MCF 10A (cell line): ENCODE results near the gene NINJ2. TPM values are rescaled to one million over a fixed set of nuclear protein-coding genes. Genes with fewer than 3 reads are reported as not detected.

Experiments used
- BruUV-seq: library from RNA; stranded (reverse); fragments of 400-500 nt; replicated peaks from 2 replicates; lab custom pipeline; 2021; lab: Mats Ljungman, UMichigan
- CTCF ChIA-PET: fragments of 300-600 bp; sonication (Branson Sonifier 250); formaldehyde crosslinking; extraction: SDS; loops from one replicate; lab custom pipeline; 2021; ENCODE audit warnings: antibody characterized with exemption, inconsistent platforms; lab: Yijun Ruan, JAX
- POLR2A ChIA-PET: fragments of 300-600, 350-650 bp; sonication (Branson Sonifier 250); formaldehyde crosslinking; extraction: SDS; loops from one replicate; lab custom pipeline; 2020; ENCODE audit warnings: antibody characterized with exemption, inconsistent platforms; lab: Yijun Ruan, JAX
- DNase-seq: peaks from one replicate; pipeline ENCODE4 v3.0.0-alpha.2; 2018; ENCODE audit not compliant: unreplicated experiment
- H3K27ac Mint-ChIP-seq: one replicate; pipeline ENCODE4 v1.8.0; 2022; ENCODE audit warnings: mild to moderate bottlenecking, low read depth, mixed read lengths; ENCODE audit not compliant: unreplicated experiment
- H3K27me3 Mint-ChIP-seq: one replicate; pipeline ENCODE4 v1.8.0; 2022; ENCODE audit warnings: mixed read lengths; ENCODE audit not compliant: insufficient read depth, unreplicated experiment
- H3K36me3 Mint-ChIP-seq: one replicate; pipeline ENCODE4 v1.8.0; 2022; ENCODE audit warnings: mild to moderate bottlenecking, moderate library complexity, mixed read lengths; ENCODE audit not compliant: insufficient read depth, unreplicated experiment
- H3K4me1 Mint-ChIP-seq: one replicate; pipeline ENCODE4 v1.8.0; 2022; ENCODE audit warnings: mixed read lengths; ENCODE audit not compliant: insufficient read depth, unreplicated experiment
- H3K4me3 Mint-ChIP-seq: one replicate; pipeline ENCODE4 v1.8.0; 2022; ENCODE audit warnings: mild to moderate bottlenecking, moderate library complexity, mixed read lengths; ENCODE audit not compliant: unreplicated experiment
- H3K9me3 Mint-ChIP-seq: one replicate; pipeline ENCODE4 v1.8.0; 2022; ENCODE audit warnings: mixed read lengths; ENCODE audit not compliant: unreplicated experiment
- CTCF ChIP-seq: fragments of 200-600 bp; IDR thresholded peaks from one replicate; pipeline ENCODE4 v1.8.0; 2022; ENCODE audit warnings: antibody characterized with exemption, mild to moderate bottlenecking; ENCODE audit not compliant: unreplicated experiment
- intact Hi-C: fragments of 100-400 bp; cut with micrococcal nuclease; formaldehyde crosslinking; loops from 2 replicates; pipeline ENCODE4 v1.14.1; 2022
- total RNA-seq: library from RNA; stranded (reverse); gene quantifications from 2 replicates; pipeline ENCODE4 v1.2.3, GENCODE V29; 2022

NINJ2 gene
- total RNA-seq, 1 experiment from 2014 or later: not detected

- no peak overlapping the region for H3K27ac Mint-ChIP-seq
- POLR2A ChIA-PET: interaction anchor here (1.2 kb wide), 1 partner anchor 363 kb away, joined by 3 read pairs; no protein-coding TSS in a partner anchor
- intact Hi-C loops: no loop called here
- H3K27me3 Mint-ChIP-seq: no peaks in the 10 kb centered on the region
- CTCF ChIA-PET: interaction anchor here (0.6 kb wide), 1 partner anchor 1166 kb away, joined by 3 read pairs; no protein-coding TSS in a partner anchor
- TF ChIP-seq CTCF: no peak
- H3K9me3 Mint-ChIP-seq: no peaks in the 10 kb centered on the region
- BruUV-seq: no TSS peak
- H3K36me3 Mint-ChIP-seq: no peaks in the 10 kb centered on the region
- no peak overlapping the region for H3K4me3 Mint-ChIP-seq
- H3K4me1 Mint-ChIP-seq: peaks cover 21% of the 10 kb centered on the region
- DNase-seq: no peak
These were observed 36.0 kb downstream of the NINJ2 start for GRCh38 chr12:627285-627684.

GRCh38 chr12:625998-626397 is 37.2 kb downstream of the NINJ2 start:
- no peak overlapping the region for H3K27ac Mint-ChIP-seq
- ChIA-PET POLR2A (interaction anchor here (0.7 kb wide), 1 partner anchor 20 kb away, joined by 4 read pairs; no protein-coding TSS in a partner anchor), CTCF (interaction anchor here (0.8 kb wide), 1 partner anchor 50 kb away, joined by 3 read pairs; no protein-coding TSS in a partner anchor)
- H3K27me3 Mint-ChIP-seq: no peaks in the 10 kb centered on the region
- no peaks in the 10 kb centered on the region for H3K9me3 Mint-ChIP-seq
- H3K4me1 Mint-ChIP-seq: peaks cover 11% of the 10 kb centered on the region
- intact Hi-C loops: no loop called here
- H3K4me3 Mint-ChIP-seq: no peak overlapping the region
- TF ChIP-seq CTCF: no peak
- no peak for DNase-seq
- no TSS peak for BruUV-seq
- H3K36me3 Mint-ChIP-seq: no peaks in the 10 kb centered on the region

DNA sequence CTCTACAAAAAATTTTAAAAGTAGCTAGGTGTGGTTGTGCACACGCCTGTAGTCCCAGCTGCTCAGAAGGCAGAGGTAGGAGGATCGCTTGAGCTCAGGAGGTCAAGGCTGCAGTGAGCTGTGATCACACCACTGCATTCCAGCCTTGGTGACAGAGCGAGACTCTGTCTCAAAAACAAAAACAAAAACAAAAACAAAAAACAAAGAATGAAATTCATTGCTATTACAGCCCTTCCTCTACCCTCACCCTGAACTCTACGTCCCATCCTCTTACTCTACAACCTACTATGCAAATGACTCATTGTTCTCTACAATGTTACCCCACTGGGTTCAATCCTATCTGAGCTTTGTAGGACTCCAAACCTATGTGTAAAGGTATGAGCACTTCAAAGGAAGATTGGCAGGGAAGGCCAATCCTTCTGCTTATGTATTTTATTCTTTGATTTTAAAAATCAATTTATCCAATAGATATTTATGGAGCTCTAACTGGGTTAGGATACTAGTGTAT is 39.3 kb downstream of the NINJ2 start:
- ChIA-PET POLR2A (interaction anchor here (1.0 to 1.5 kb wide), 3 partner anchors 8 to 18 kb away, joined by 3 to 10 read pairs (median 5); no protein-coding TSS in a partner anchor), CTCF (interaction anchor here (0.7 to 1.1 kb wide), 3 partner anchors 9 to 22 kb away, joined by 3 read pairs; no protein-coding TSS in a partner anchor)
- TF ChIP-seq CTCF: no peak
- no peak for DNase-seq
- no peaks in the 10 kb centered on the region for H3K27me3 Mint-ChIP-seq
- H3K9me3 Mint-ChIP-seq: no peaks in the 10 kb centered on the region
- intact Hi-C loops: no loop called here
- no TSS peak for BruUV-seq
- no peak overlapping the region for H3K27ac Mint-ChIP-seq
- H3K4me1 Mint-ChIP-seq: peaks cover 11% of the 10 kb centered on the region
- no peak overlapping the region for H3K4me3 Mint-ChIP-seq
- no peaks in the 10 kb centered on the region for H3K36me3 Mint-ChIP-seq

DNA sequence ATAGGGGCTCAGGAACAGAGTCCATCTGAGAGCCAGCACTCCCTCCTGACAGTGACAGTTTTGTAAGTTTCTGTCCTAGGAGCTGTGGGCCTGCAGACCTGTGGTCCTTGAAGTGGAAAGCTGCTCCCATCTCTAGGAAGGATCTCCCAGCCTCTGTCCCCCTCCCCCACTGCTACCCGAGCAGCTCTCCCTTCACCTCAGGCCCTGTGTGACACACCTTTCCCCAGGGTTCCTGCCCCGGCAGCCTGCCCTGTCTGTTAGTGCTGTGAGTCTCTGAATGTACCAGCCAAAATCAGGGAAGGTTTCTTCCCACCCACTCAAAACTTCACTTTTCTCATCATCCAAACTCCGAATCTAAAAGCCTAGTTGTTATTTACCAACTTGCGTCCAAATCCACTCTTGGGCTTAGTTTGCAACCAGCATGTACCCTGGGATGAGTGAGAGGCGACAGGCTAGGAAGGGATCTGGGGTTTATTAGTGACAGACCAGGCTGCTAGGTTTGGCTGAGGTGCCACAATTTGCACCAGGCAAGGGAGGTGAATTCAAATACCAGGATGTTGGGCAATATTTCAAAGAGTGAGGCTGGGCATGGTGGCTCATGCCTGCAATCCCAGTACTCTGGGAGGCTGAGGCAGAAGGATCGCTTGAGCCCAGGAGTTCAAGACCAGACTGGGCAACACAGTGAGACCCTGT is 39.9 kb downstream of the NINJ2 start:
- H3K4me1 Mint-ChIP-seq: peaks cover 11% of the 10 kb centered on the region
- H3K27me3 Mint-ChIP-seq: no peaks in the 10 kb centered on the region
- CTCF ChIA-PET: interaction anchor here (0.8 to 1.1 kb wide), 4 partner anchors 9 to 128 kb away, joined by 3 read pairs; no protein-coding TSS in a partner anchor
- no peak overlapping the region for H3K27ac Mint-ChIP-seq
- no TSS peak for BruUV-seq
- H3K4me3 Mint-ChIP-seq: no peak overlapping the region
- POLR2A ChIA-PET: interaction anchor here (1.0 to 1.5 kb wide), 3 partner anchors 9 to 15 kb away, joined by 3 to 10 read pairs (median 5); no protein-coding TSS in a partner anchor
- TF ChIP-seq CTCF: no peak
- H3K9me3 Mint-ChIP-seq: no peaks in the 10 kb centered on the region
- no peaks in the 10 kb centered on the region for H3K36me3 Mint-ChIP-seq
- intact Hi-C loops: no loop called here
- DNase-seq: no peak
